ENCODE data around the gene NIPAL4.
"Not testable (repeated sequence)": the region's sequence is repeated elsewhere in the genome, so short reads cannot be mapped to it uniquely, and the experiment has no call there.

Gene NIPAL4

DNA sequence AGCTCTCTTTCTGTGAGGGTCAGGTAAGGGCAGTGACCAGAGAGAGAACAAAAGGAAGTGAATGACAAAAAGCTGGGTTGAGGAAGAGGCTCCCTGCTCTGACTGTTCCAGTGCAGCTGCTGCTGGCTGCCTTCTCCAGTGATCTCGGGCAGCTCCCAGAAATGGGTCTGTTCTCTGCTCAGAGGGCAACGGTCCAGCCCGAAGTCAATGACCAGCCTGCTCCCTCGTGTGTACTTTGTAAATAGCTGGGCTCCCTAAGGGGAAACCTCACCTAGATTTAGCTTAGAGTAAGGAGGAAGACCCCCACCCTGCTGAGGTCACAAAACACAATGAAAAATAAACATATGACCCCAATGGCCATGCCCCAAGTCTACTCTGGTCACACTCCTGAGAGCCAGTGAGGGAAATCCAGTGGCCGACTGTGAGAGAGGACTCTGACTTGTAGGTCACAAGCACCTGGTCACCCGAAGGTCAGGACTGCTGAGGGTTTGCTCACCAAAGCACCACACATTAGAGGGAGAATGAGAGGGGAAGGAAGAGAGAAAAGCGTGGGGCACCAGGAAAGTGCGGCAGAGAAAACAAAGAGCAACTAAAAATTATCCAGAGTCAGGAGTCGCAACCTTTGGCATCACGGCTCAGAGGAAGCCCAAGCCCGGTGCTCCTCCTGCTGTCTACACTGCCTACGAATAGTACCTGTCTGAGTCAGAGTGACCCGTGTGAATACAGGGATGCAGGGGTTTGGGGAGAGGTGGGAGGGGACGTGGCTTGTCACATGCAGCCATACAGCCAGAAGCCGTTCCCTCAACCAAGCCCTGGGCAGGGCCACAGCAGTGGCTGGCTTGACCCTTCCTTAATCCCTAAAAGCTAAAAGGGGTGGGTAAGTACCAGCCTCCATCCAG, 19.8 kb downstream of the NIPAL4 start:
- TF ChIP-seq, protein P1, sequence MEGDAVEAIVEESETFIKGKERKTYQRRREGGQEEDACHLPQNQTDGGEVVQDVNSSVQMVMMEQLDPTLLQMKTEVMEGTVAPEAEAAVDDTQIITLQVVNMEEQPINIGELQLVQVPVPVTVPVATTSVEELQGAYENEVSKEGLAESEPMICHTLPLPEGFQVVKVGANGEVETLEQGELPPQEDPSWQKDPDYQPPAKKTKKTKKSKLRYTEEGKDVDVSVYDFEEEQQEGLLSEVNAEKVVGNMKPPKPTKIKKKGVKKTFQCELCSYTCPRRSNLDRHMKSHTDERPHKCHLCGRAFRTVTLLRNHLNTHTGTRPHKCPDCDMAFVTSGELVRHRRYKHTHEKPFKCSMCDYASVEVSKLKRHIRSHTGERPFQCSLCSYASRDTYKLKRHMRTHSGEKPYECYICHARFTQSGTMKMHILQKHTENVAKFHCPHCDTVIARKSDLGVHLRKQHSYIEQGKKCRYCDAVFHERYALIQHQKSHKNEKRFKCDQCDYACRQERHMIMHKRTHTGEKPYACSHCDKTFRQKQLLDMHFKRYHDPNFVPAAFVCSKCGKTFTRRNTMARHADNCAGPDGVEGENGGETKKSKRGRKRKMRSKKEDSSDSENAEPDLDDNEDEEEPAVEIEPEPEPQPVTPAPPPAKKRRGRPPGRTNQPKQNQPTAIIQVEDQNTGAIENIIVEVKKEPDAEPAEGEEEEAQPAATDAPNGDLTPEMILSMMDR (IDR thresholded peaks at IDR 0.05; ENCODE audit: insufficient read depth, low read length, missing control alignments) = no peak
- no peak for DNase-seq (ENCODE audit: low read depth, low spot score)
- ChIA-PET POLR2A (interaction anchor here (0.5 kb wide), 1 partner anchor 251 kb away, joined by 3 read pairs; no protein-coding TSS in a partner anchor), CTCF (interaction anchor here (0.8 to 13.7 kb wide), 17 partner anchors 8 to 263 kb away, joined by 3 to 272 read pairs (median 7); partner anchors contain the start of gene LSM11)
- H3K4me3 ChIP-seq (ENCODE audit: low read depth, low read length) = no peak overlapping the region

DNA sequence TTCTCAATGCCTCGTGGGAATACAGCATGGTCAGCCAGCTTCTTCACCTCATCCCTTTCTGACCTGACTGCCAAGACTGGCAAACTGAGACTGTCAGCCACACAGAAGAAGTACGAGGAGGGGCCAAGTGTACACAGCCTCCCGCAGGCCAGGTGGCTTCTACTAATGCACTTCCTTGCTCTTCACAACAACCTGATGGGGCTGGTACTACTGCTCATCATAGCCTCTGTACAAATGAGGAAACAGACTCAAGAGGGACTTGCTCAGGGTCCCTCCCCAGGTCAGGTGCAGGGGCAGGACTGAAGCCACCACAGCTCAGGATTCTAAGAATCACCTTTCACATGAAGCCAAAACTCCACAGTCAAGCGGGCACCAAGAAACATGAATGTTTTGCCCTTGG, 21.3 kb downstream of the NIPAL4 start:
- POLR2A ChIA-PET = no interaction called here
- CTCF ChIA-PET = interaction anchor here (0.7 to 13.7 kb wide), 12 partner anchors 10 to 263 kb away, joined by 3 to 272 read pairs (median 4); no protein-coding TSS in a partner anchor

DNA sequence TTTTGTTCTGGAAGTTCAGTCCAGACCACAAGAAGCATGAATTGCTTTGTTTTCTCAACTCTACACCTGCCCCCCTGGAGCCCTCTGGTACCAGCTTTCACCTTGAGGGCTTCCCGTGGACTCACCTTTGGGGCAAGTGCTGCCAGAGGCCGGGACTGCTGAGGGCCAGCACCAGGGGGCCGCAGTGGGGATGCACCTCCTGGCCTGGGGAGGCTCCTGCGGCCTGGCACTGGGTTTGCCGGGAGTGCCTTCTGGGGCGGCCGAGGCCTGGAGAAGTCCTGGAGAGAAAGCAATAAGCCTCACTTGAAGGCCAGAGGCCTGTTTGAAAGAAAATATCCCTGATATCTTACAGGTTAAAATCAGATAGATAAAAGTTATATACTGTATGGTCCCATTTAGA, 21.7 kb downstream of the NIPAL4 start:
- ChIA-PET POLR2A (no interaction called here), CTCF (interaction anchor here (0.8 to 13.7 kb wide), 9 partner anchors 10 to 237 kb away, joined by 3 to 272 read pairs (median 4); no protein-coding TSS in a partner anchor)
- TF ChIP-seq, protein P1 (IDR thresholded peaks at IDR 0.05; ENCODE audit: insufficient read depth, low read length, missing control alignments) = no peak
- no peak overlapping the region for H3K4me3 ChIP-seq (ENCODE audit: low read depth, low read length)
- DNase-seq (ENCODE audit: low read depth, low spot score) = no peak

More for the DNA sequence above, 21.3 kb downstream of the NIPAL4 start:
- TF ChIP-seq, protein P1 (IDR thresholded peaks at IDR 0.05; ENCODE audit: insufficient read depth, low read length, missing control alignments) = no peak
- DNase-seq (ENCODE audit: low read depth, low spot score) = no peak
- no peak overlapping the region for H3K4me3 ChIP-seq (ENCODE audit: low read depth, low read length)

DNA sequence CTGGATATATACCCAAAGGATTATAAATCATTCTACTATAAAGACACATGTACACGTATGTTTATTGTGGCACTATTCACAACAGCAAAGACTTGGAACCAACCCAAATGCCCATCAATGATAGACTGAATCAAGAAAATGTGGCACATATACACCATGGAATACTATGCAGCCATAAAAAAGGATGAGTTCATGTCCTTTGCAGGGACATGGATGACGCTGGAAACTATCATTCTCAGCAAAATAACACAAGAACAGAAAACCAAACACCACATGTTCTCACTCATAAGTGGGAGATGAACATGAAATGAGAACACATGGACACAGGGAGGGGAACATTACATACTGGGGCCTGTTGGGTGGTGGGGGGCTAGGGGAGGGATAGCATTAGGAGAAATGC, 22.7 kb downstream of the NIPAL4 start:
- POLR2A ChIA-PET; DNase-seq (ENCODE audit: low read depth, low spot score); H3K4me3 ChIP-seq (ENCODE audit: low read depth, low read length): not testable (repeated sequence)
- CTCF ChIA-PET = interaction anchor here (0.8 to 1.8 kb wide), 3 partner anchors 12 to 140 kb away, joined by 3 to 6 read pairs (median 3); no protein-coding TSS in a partner anchor

DNA sequence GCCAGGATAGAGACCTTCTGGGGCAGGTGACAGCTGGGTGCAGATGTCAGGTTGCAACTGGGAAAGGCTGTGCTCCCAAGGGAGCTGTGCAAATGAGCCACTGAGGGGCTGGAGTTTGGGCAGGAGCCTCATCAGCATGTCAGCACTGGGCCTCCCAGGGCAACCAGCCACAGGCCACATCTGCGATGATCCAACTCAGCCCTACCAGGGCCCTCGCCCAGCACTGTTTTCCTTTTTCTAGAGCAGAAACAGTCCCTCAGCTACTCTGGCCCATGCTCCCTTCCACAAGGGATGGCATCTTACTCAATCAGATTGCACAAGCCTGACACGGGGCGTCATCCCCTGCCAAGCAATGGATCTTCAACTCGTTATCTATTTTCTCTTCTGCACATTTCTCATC, 24.8 kb downstream of the NIPAL4 start:
- CTCF ChIA-PET = interaction anchor here (1.0 to 3.2 kb wide), 6 partner anchors 9 to 259 kb away, joined by 3 to 28 read pairs (median 9); partner anchors contain the start of gene LSM11

DNA sequence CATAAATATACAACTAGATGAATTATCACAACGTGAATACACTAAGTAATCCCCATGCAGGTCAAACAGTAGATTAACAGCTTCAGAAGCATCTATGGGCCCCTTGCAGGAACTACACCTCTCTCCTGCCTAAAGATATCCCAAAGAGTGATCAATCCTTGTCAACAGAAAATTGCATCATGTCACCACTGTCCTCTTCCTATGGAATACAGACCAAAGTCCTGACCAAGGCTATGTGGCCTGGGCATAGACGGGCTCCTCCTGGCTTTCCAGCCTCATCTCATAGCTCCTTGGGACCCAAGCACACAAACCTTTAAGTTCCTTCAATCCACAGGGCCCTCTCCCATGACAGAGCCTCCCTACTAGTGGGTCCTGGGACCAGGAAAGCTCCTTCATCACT, 25.3 kb downstream of the NIPAL4 start:
- TF ChIP-seq, protein P1 (IDR thresholded peaks at IDR 0.05; ENCODE audit: insufficient read depth, low read length, missing control alignments) = no peak
- POLR2A ChIA-PET = interaction anchor here (0.9 kb wide), 1 partner anchor 12 kb away, joined by 3 read pairs; no protein-coding TSS in a partner anchor
- H3K4me3 ChIP-seq (ENCODE audit: low read depth, low read length) = no peak overlapping the region
- CTCF ChIA-PET = interaction anchor here (0.6 to 3.2 kb wide), 8 partner anchors 9 to 258 kb away, joined by 3 to 28 read pairs (median 4); partner anchors contain the start of gene LSM11
- DNase-seq (ENCODE audit: low read depth, low spot score) = no peak

More for the DNA sequence above, 24.8 kb downstream of the NIPAL4 start:
- no peak overlapping the region for H3K4me3 ChIP-seq (ENCODE audit: low read depth, low read length)
- TF ChIP-seq, protein P1 (IDR thresholded peaks at IDR 0.05; ENCODE audit: insufficient read depth, low read length, missing control alignments) = no peak
- POLR2A ChIA-PET = no interaction called here
- no peak for DNase-seq (ENCODE audit: low read depth, low spot score)

Data from AG04449 (cell line).